ENCODE data around the gene THSD4. TPM values are rescaled to one million over a fixed set of nuclear protein-coding genes. Genes with fewer than 3 reads are reported as not detected.
"Not testable (repeated sequence)": the region's sequence is repeated elsewhere in the genome, so short reads cannot be mapped to it uniquely, and the experiment has no call there.

THSD4 gene
- total RNA-seq, 1 donor from 2014 or later: 151 TPM

DNA sequence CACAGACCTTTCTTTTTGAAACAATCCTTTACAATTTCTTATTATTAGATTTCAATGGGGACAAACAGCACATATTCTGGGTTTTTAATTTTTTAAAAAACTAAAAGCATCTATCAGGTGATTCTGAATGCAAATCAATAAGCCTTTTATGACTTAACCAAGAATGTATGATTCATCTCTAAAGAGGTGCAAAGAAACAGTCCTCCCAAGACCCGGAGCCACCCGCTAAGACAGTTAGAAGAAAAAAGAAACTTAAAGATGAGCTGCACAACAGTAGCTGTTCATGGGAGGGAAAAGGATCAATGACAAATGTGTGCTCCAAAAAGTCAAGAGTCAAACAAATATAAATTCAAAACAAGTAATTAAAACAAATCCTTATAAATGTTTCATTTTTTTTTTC is 319.5 kb downstream of the THSD4 start:
- H3K36me3 ChIP-seq: no peaks in the 10 kb centered on the region

DNA sequence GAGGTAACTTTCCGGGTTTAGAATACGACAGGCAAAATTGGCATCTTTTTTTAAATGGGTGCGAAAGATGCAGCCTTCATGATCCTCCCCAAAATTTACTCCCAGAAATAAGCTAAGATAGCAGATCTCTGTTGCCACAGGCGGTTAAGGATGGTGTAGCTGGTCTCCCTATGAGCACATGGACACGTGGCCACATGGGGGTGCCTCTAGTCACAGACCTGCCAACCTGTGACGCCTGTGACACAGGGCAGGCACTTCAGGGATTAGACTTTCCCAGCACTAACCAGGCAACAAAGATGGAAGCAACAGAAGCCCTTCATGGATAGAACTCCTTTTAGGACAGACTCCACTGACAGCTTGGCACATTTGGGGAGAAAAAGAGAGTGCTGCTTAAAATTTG is 320.3 kb downstream of the THSD4 start:
- Histone ChIP-seq H3K4me3 (no peak overlapping the region), H3K27me3 (no peaks in the 10 kb centered on the region), H3K36me3 (no peaks in the 10 kb centered on the region), H3K9me3 (no peaks in the 10 kb centered on the region), H3K4me1 (peaks cover 3 to 16% of the 10 kb centered on the region in 2 donors), H3K27ac (peak overlapping the region; percentile 70 to 78)
- no peak for DNase-seq (ENCODE audit: low spot score in 2 of 2)
- intact Hi-C loops (cut with DNase I): loop anchor here (5.0 kb wide), 2 partner anchors 103 to 158 kb away; no protein-coding TSS in a partner anchor
- TF ChIP-seq, protein P1, sequence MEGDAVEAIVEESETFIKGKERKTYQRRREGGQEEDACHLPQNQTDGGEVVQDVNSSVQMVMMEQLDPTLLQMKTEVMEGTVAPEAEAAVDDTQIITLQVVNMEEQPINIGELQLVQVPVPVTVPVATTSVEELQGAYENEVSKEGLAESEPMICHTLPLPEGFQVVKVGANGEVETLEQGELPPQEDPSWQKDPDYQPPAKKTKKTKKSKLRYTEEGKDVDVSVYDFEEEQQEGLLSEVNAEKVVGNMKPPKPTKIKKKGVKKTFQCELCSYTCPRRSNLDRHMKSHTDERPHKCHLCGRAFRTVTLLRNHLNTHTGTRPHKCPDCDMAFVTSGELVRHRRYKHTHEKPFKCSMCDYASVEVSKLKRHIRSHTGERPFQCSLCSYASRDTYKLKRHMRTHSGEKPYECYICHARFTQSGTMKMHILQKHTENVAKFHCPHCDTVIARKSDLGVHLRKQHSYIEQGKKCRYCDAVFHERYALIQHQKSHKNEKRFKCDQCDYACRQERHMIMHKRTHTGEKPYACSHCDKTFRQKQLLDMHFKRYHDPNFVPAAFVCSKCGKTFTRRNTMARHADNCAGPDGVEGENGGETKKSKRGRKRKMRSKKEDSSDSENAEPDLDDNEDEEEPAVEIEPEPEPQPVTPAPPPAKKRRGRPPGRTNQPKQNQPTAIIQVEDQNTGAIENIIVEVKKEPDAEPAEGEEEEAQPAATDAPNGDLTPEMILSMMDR (IDR thresholded peaks at IDR 0.05): no peak

More for the DNA sequence above, 319.5 kb downstream of the THSD4 start:
- Histone ChIP-seq H3K9me3 (no peaks in the 10 kb centered on the region), H3K4me3 (no peak overlapping the region), H3K27ac (peak overlapping the region; percentile 70 to 78), H3K4me1 (peaks cover 3 to 16% of the 10 kb centered on the region in 2 donors), H3K27me3 (no peaks in the 10 kb centered on the region)
- TF ChIP-seq, protein P1 (IDR thresholded peaks at IDR 0.05): no peak
- DNase-seq (ENCODE audit: low spot score in 2 of 2): no peak
- intact Hi-C loops (cut with DNase I): loop anchor here (5.0 kb wide), 2 partner anchors 102 to 157 kb away; no protein-coding TSS in a partner anchor

DNA sequence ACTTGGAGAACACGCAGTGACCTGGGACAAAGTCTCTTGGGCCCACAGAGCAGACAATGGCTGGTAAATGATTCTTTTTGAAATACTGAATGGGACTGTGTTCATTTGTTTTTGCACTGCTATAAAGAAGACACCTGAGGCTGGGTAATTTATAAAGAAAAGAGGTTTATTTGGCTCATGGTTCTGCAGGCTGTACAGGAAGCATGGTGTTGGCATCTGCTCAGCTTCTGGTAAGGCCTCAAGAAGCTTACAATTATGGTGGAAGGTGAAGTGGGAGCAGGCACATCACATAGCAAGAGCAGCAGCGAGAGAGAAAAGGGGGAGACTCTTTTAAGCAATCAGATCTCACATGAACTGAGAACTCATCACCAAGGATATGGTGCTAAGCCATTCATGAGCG is 321.6 kb downstream of the THSD4 start:
- TF ChIP-seq, protein P1 (IDR thresholded peaks at IDR 0.05): no peak
- no peak for DNase-seq (ENCODE audit: low spot score in 2 of 2)
- Histone ChIP-seq H3K36me3 (no peaks in the 10 kb centered on the region), H3K27ac (peak overlapping the region; percentile 70 to 78), H3K4me3 (no peak overlapping the region), H3K4me1 (peaks cover 3 to 12% of the 10 kb centered on the region in 2 donors), H3K27me3 (no peaks in the 10 kb centered on the region), H3K9me3 (no peaks in the 10 kb centered on the region)
- intact Hi-C loops (cut with DNase I): loop anchor here (5.0 kb wide), 2 partner anchors 105 to 160 kb away; no protein-coding TSS in a partner anchor

DNA sequence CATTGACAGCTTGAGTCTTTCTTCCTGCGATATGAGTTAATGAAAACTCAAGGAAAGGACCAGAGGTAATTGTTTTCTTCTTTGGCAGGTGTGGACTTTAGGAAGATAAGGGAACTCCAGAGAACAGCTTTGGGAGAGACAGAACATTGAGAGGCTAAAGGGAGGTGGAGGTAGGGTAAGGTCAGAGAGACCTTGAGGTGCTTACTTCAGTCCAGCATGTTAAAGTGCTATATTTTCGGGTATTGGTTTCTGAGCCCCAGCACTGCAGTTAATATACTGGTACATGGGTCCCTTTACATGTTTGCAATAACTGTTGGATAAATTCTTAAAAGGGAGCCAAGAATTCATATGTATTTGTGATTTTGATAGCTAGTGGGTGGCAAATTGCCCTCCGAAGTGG is 322.1 kb downstream of the THSD4 start:
- H3K27me3 ChIP-seq: no peaks in the 10 kb centered on the region
- DNase-seq (ENCODE audit: low spot score in 2 of 2): no peak
- H3K27ac ChIP-seq: peak overlapping the region; percentile 70 to 78
- intact Hi-C loops (cut with DNase I): loop anchor here (5.0 kb wide), 2 partner anchors 105 to 160 kb away; no protein-coding TSS in a partner anchor
- H3K4me1 ChIP-seq: peaks cover 3 to 9% of the 10 kb centered on the region in 2 donors
- H3K4me3 ChIP-seq: no peak overlapping the region
- H3K9me3 ChIP-seq: no peaks in the 10 kb centered on the region
- no peaks in the 10 kb centered on the region for H3K36me3 ChIP-seq
- TF ChIP-seq, protein P1 (IDR thresholded peaks at IDR 0.05): no peak

DNA sequence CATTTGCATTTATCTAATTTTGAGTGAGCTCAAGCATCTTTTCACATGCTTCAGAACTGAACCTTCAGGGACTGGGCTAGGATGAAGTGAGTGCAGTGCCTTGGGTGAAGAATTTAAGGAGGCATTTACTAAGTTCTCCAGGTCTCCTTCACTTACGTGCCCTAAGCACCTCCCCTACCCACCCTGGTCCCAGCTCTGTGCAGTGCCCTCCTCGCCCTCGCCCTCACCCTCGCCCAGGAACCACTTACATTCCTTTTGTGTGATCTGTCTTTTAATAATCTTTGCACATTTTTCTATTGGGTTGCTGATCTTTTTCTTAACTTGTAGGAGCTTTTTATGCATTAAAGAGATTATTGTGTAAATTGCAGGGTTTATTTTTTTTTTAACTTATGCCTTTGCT is 322.6 kb downstream of the THSD4 start:
- Histone ChIP-seq H3K27me3 (no peaks in the 10 kb centered on the region), H3K4me1 (peaks cover 3 to 9% of the 10 kb centered on the region in 2 donors), H3K4me3 (no peak overlapping the region), H3K9me3 (no peaks in the 10 kb centered on the region), H3K27ac (peak overlapping the region; percentile 24 to 33), H3K36me3 (no peaks in the 10 kb centered on the region)
- intact Hi-C loops (cut with DNase I): loop anchor here (5.0 kb wide), 2 partner anchors 106 to 161 kb away; no protein-coding TSS in a partner anchor
- TF ChIP-seq, protein P1 (IDR thresholded peaks at IDR 0.05): no peak
- DNase-seq (ENCODE audit: low spot score in 2 of 2): no peak

DNA sequence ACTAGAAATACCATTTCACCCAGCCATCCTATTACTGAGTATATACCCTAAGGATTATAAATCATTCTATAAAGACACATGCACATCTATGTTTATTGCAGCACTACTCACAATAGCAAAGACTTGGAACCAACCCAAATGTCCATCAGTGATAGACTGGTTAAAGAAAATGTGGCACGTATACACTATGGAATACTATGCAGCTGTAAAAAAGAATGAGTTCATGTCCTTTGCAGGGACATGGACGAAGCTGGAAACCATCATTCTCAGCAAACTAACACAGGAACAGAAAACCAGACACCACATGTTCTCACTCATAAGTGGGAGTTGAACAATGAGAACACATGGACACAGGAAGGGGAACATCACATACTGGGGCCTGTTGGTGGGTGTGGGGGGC is 324.2 kb downstream of the THSD4 start:
- not testable (repeated sequence) for H3K36me3 ChIP-seq; H3K9me3 ChIP-seq; DNase-seq (ENCODE audit: low spot score in 2 of 2); H3K27ac ChIP-seq; H3K27me3 ChIP-seq; H3K4me3 ChIP-seq
- intact Hi-C loops (cut with DNase I): loop anchor here (5.0 kb wide), 2 partner anchors 107 to 162 kb away; no protein-coding TSS in a partner anchor
- peaks cover 3 to 22% of the 10 kb centered on the region in 2 donors for H3K4me1 ChIP-seq

Data from ascending aorta (tissue), 2 donors.